NCI-H1048 (cell line): ENCODE measurements around the gene BFSP2.
"Not testable (repeated sequence)": the region's sequence is repeated elsewhere in the genome, so short reads cannot be mapped to it uniquely, and the experiment has no call there.

Experiments used
- DNase-seq: peaks from one replicate; lab custom pipeline; 2025; lab: John Stamatoyannopoulos, UW

The BFSP2 gene

GRCh38 chr3:133520286-133520685, 120.4 kb downstream of the BFSP2 start:
- DNase-seq = no peak

- not testable (repeated sequence) for DNase-seq
These were observed 121.1 kb downstream of the BFSP2 start for GRCh38 chr3:133520938-133521337.

- DNase-seq = no peak
These were observed 122.1 kb downstream of the BFSP2 start for GRCh38 chr3:133521946-133522345.

GRCh38 chr3:133523758-133524157, 123.9 kb downstream of the BFSP2 start:
- not testable (repeated sequence) for DNase-seq
